DLD1 (cell line): ENCODE measurements around the gene ACACB.

Experiments
- in situ Hi-C: cut with HindIII; loops from 2 replicates; pipeline ENCODE4 v1.10.0; 2017; ENCODE audit warnings: low sequenced_read_pairs

ACACB gene

GRCh38 chr12:109291521-109292341 lies 175.3 kb downstream of the ACACB start:
- in situ Hi-C loops: no loop called here

- in situ Hi-C loops: no loop called here
Observed at GRCh38 chr12:109292342-109292711, 175.9 kb downstream of the ACACB start.

GRCh38 chr12:109293106-109293505 lies 176.7 kb downstream of the ACACB start:
- in situ Hi-C loops: no loop called here

GRCh38 chr12:109294286-109294796 lies 178.0 kb downstream of the ACACB start:
- in situ Hi-C loops: no loop called here

- in situ Hi-C loops: no loop called here
Observed at GRCh38 chr12:109295764-109296425, 179.5 kb downstream of the ACACB start.

GRCh38 chr12:109296431-109296830 lies 180.0 kb downstream of the ACACB start:
- in situ Hi-C loops: no loop called here

- in situ Hi-C loops: no loop called here
Observed at GRCh38 chr12:109299849-109300248, 183.5 kb downstream of the ACACB start.

- in situ Hi-C loops: no loop called here
Observed at GRCh38 chr12:109301643-109302168, 185.3 kb downstream of the ACACB start.

- in situ Hi-C loops: no loop called here
Observed at GRCh38 chr12:109302358-109302757, 186.0 kb downstream of the ACACB start.

GRCh38 chr12:109302770-109303169 lies 186.4 kb downstream of the ACACB start:
- in situ Hi-C loops: no loop called here

- in situ Hi-C loops: no loop called here
Observed at GRCh38 chr12:109304485-109304884, 188.1 kb downstream of the ACACB start.

GRCh38 chr12:109305547-109305946 lies 189.2 kb downstream of the ACACB start:
- in situ Hi-C loops: no loop called here

- in situ Hi-C loops: no loop called here
Observed at GRCh38 chr12:109307051-109307450, 190.7 kb downstream of the ACACB start.

GRCh38 chr12:109308534-109309380 lies 192.4 kb downstream of the ACACB start, which contains the start of gene FOXN4:
FOXN4 (minus strand) TSS chr12:109309284; CDS start chr12:109308321, 963 bp downstream.
- in situ Hi-C loops: no loop called here

- in situ Hi-C loops: no loop called here
Observed at GRCh38 chr12:109309381-109310246, 193.2 kb downstream of the ACACB start.

GRCh38 chr12:109310247-109311125 lies 194.1 kb downstream of the ACACB start:
- in situ Hi-C loops: no loop called here
